HepG2 (cell line): Measurements from ENCODE around the gene DALRD3. TPM values are rescaled to one million over a fixed set of nuclear protein-coding genes. Genes with fewer than 3 reads are reported as not detected.

Experiments used
- ARID5B ChIP-seq: IDR thresholded peaks from 2 replicates; pipeline ENCODE4 v1.4.0; 2020; ENCODE audit warnings: mild to moderate bottlenecking, missing genetic modification reagents
- DZIP1 ChIP-seq: sonication (generic); formaldehyde crosslinking; IDR thresholded peaks from 2 replicates; pipeline ENCODE4 v1.5.0; 2020; ENCODE audit warnings: mild to moderate bottlenecking, missing genetic modification reagents
- ETV6 ChIP-seq: sonication (generic); formaldehyde crosslinking; conservative IDR thresholded peaks from 2 replicates; pipeline ENCODE4 v1.4.0; 2020; ENCODE audit warnings: missing genetic modification reagents
- FOXO4 ChIP-seq: sonication (generic); formaldehyde crosslinking; conservative IDR thresholded peaks from 2 replicates; pipeline ENCODE4 v1.8.1; 2023; ENCODE audit warnings: missing genetic modification reagents
- HNF4A ChIP-seq: sonication (generic); formaldehyde crosslinking; IDR thresholded peaks from 2 replicates; pipeline ENCODE4 v1.4.0; 2020; ENCODE audit warnings: missing genetic modification reagents
- LCORL ChIP-seq, 2 experiments: fragments of 450-650 bp in 1 of 2; sonication (generic) in 1 of 2; formaldehyde crosslinking in 1 of 2; IDR thresholded peaks; 2 replicates each; pipeline versions ENCODE4 v1.5.0 to v1.6.1; 2017 to 2020; ENCODE audit warnings: antibody characterized with exemption in 1 of 2, missing genetic modification reagents in 1 of 2
- MBNL3 ChIP-seq: fragments of 250-450 bp; sonication (Bioruptor Pico); conservative IDR thresholded peaks from 2 replicates; pipeline ENCODE4 v1.8.0; 2022; ENCODE audit warnings: mild to moderate bottlenecking, inconsistent platforms
- RBAK ChIP-seq: sonication (generic); formaldehyde crosslinking; IDR thresholded peaks from 2 replicates; pipeline ENCODE4 v1.5.1; 2020; ENCODE audit warnings: mild to moderate bottlenecking, missing genetic modification reagents
- ZBTB3 ChIP-seq: sonication (generic); formaldehyde crosslinking; IDR thresholded peaks from 2 replicates; pipeline ENCODE4 v1.4.0; 2020; ENCODE audit warnings: low read depth, mild to moderate bottlenecking, moderate library complexity, missing genetic modification reagents, borderline replicate concordance
- ZC3H13 ChIP-seq: sonication (generic); formaldehyde crosslinking; IDR thresholded peaks from 2 replicates; pipeline ENCODE4 v1.8.1; 2023; ENCODE audit warnings: mild to moderate bottlenecking, missing genetic modification reagents, moderate library complexity
- ZNF414 ChIP-seq: sonication (generic); formaldehyde crosslinking; IDR thresholded peaks from 2 replicates; pipeline ENCODE4 v1.5.0; 2020; ENCODE audit warnings: missing genetic modification reagents
- ZNF484 ChIP-seq: sonication (generic); formaldehyde crosslinking; IDR thresholded peaks from 2 replicates; pipeline ENCODE4 v1.5.1; 2020; ENCODE audit warnings: mild to moderate bottlenecking, low read depth, missing genetic modification reagents, borderline replicate concordance
- ZNF569 ChIP-seq: sonication (generic); formaldehyde crosslinking; IDR thresholded peaks from 2 replicates; pipeline ENCODE4 v1.5.0; 2020; ENCODE audit warnings: mild to moderate bottlenecking, missing genetic modification reagents, moderate library complexity, borderline replicate concordance
- ZNF597 ChIP-seq: sonication (generic); formaldehyde crosslinking; IDR thresholded peaks from 2 replicates; pipeline ENCODE4 v1.5.0; 2020; ENCODE audit warnings: missing genetic modification reagents
- ZNF768 ChIP-seq: sonication (generic); formaldehyde crosslinking; IDR thresholded peaks from 2 replicates; pipeline ENCODE4 v1.4.0; 2020; ENCODE audit warnings: missing genetic modification reagents
- ZNF773 ChIP-seq: sonication (generic); formaldehyde crosslinking; IDR thresholded peaks from 2 replicates; pipeline ENCODE4 v1.4.0; 2020; ENCODE audit warnings: missing genetic modification reagents, borderline replicate concordance
- polyA plus RNA-seq, 8 experiments: library from polyadenylated mRNA; depleted of rRNA in 3 of 8; stranded (reverse) in 7 of 8; unstranded in 1 of 8; fragments of >200 nt; fragmentation: Illumina TruSeq in 4 of 8; extraction: Trizol in 4 of 8; gene quantifications; 2 replicates each; pipeline versions ENCODE4 v1.2.1 to v1.2.3, GENCODE V29; 2011 to 2016; ENCODE audit warnings: low read depth in 4 of 8, missing spikeins in 1 of 8, mixed read lengths in 1 of 8; ENCODE audit not compliant: insufficient read depth in 1 of 8
- total RNA-seq, 5 experiments: library from RNA; depleted of rRNA; stranded (reverse); fragments of >200 nt; fragmentation: Illumina TruSeq; extraction: Trizol; gene quantifications; 2 replicates each; pipeline ENCODE4 v1.2.3, GENCODE V29; 2016; ENCODE audit warnings: low read depth in 1 of 5

Gene DALRD3
- total and polyA plus RNA-seq, 2 of the 13 experiments (the other 11 are each of a cell fraction or from before 2014, with no cell fraction given): 19.9 to 36.5 TPM

GRCh38 chr3:49007068-49007770 lies 11.2 kb downstream of the DALRD3 start, which contains the start of gene WDR6 (continued):
- TF ChIP-seq FOXO4 (no peak), ZNF414 (CRISPR knock-in tag) (peak; percentile 72), ZNF773 (CRISPR knock-in tag) (no peak), DZIP1 (CRISPR knock-in tag) (no peak), ZC3H13 (CRISPR knock-in tag) (no peak), ZNF768 (CRISPR knock-in tag) (peak; percentile 60; the same call in 1 of the 2 replicates), ETV6 (CRISPR knock-in tag) (0 out of 2 replicates have a peak, but pooled peaks have one; percentile 37), ZBTB3 (no peak), RBAK (CRISPR knock-in tag) (no peak), ZNF569 (no peak), HNF4A (CRISPR knock-in tag) (no peak), MBNL3 (CRISPR knock-in tag) (no peak), ZNF597 (CRISPR knock-in tag) (no peak), ZNF484 (no peak), LCORL (IDR thresholded peaks at IDR 0.05) (no peak), LCORL (CRISPR knock-in tag; IDR thresholded peaks at IDR 0.05) (peak; percentile 56; the same call in 1 of the 2 replicates), ARID5B (CRISPR knock-in tag) (no peak)
